Right kidney (tissue), 1 donor: ENCODE measurements around the gene SNX15.

ENCODE experiments used
- DNase-seq: peaks from one replicate; pipeline ENCODE4 v3.0.0-alpha.2; 2016

SNX15 gene

DNA sequence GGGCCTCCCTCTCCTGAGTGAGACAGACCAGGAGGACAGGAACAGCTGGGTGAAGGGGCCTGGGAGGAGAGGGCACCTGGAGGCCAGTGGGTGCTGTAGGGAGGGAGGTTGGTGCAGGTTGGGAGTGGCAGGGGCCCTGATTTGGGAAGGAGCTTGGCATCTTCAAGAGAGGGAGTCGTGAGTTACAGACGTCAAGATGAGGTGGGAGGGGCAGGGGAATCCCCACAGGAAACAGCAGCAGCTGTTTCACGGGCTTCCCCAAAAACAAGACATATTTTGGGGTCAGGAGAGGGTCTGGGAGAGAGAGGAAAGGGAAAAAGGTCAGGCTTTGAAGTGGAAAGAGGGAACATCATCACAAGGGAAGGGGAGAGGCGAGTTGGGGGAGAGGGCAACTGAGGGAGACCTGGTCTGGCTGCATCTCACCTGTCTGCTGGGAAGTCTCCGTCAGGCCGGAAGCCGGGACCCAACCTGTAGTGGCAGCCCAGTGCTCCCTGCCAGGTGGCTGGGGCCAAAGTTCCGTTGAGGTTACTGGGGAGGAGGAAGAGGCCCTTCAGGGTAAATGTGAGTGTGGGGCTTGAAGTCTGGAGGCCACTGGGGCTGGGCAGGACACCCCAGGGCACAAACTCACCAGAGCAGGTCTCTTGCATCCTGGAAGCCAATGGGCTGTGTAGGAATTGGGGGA, 26.7 kb downstream of the SNX15 start:
- no peak for DNase-seq

GRCh38 chr11:65055538-65055937, 28.3 kb downstream of the SNX15 start:
- DNase-seq: no peak

DNA sequence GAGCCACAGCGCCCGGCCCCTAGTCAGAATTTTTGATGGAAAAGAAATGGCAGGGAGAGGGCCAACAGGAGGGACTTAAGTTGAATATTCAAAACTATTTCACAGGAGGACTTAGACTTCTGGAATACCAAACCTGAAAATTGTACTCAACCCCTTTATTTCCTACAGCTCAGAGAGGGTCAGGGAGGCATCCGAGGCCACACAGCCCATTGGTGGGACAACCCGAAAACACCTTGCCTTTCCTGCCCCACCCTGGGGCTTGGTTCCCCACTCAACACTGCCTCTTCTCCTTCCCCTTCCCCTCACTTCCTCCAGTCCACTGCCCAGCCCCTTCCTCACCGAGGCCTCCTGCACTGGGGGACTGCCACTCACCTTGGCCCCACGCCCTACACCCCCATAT, 29.8 kb downstream of the SNX15 start:
- DNase-seq: no peak

DNA sequence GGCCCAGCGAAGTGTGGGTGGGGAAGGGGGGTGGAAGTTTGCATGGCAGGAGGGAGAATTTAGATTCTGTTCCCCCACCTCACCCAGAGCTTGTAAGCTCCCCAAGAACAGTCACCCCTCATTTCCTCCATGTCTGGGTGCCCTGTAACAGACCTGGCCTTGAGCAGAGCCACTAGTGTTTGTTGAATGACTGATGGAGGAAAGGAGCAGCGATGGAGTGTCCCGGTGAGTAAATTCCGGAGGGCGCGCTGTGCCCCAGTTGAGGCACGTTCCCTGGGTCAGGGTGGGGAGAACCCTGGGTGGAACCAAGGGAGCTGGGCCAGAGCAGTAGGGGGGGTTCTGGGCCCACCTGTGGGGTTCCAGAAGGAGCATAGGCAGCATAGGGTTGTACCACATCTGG, 30.3 kb downstream of the SNX15 start:
- DNase-seq: no peak

DNA sequence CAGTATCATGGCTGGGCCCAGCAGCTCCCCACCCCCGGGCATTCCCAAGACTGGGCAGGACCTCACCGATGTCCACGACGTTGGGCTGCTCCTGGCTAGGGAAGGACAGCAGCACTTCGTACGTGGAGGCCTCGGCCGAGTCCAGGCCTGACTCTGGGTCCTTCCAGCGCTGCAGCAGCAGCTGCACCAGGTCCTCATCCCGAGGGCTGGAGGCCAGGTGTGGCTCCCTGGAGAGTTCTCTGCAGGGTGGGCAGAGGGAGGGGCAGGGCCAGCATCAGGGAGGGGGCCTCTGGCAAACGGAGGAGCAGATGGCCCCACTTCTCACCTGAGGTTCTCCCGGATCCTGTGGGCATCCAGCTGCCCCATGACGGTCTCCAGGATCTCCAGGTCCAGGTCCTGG, 30.8 kb downstream of the SNX15 start:
- DNase-seq: no peak

DNA sequence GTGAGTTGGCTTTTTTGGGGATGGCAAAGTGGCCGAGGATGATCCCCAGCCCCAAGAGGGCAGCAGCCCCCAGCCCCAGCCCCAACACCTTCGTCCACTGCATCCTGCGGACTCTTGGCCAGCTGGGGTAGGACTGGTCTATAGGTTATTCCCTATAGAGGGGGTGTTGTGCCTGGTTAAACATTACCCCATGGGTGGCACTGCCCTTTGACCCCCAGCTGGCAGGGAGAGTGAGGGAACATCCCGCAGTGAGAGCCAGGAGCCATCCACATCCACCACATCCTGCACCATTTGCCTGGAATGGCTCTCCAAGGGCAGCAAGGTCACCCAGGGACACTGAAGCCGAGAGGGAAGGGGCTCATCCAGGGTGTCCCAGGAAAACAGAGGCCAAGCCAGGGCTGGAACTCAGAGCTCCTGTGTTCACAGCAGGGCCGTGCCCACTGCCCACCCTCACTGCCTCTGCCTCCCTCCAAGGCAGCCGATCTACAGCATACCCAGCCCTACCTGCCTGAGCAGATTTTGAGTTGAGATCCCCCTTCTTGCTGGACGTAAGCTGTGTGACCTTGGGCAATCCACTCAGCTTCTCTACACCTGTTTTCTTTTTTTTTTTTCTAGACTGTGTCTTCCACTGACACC, 31.3 kb downstream of the SNX15 start, which contains the start of gene NAALADL1:
TSS of gene NAALADL1 (minus strand) at position 135 of the 636 bp plus-strand sequence. CDS start at position 103, 32 bp downstream.
- no peak for DNase-seq

GRCh38 chr11:65059523-65059922, 32.3 kb downstream of the SNX15 start:
- DNase-seq: no peak

DNA sequence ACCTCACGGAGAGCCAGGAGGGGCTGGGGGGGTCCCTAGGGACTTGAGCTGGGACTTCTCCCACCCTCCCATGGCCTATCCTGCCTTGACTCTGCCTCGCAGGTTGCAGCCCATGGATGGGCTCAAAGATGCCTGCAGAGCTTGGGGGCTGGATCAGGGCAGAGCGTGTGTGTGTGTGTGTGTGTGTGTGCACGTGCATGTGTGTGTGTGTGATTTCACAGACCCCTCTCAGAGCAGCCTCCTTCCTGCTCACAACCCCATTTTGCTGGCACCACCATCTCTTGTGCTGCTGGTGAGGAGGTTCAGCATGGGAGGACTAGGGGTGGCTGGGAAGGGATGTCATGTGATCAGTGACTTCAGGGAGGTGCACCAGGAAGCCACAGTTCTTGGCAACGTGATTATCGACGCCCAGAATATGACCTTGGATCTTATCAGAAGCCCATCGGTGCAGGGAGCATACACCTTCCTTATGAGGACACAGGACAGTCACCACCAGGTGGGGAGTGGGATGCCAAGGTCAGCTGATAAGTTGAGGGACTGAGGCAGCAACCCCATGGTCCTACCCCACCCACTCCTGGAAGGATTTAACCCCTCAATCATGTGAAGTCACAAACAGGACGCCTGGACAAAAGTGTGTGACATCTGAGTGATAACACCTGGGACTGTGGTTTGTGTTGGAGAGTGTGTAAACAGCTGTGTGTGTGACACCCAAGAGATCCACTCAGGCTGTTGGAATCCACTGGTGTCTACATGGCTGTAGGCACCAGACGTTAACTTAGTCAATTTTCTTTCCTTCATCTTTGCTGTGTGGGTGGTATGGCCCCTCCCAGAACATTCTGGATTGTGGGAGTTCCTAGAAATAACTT, 33.0 kb downstream of the SNX15 start:
- no peak for DNase-seq

DNA sequence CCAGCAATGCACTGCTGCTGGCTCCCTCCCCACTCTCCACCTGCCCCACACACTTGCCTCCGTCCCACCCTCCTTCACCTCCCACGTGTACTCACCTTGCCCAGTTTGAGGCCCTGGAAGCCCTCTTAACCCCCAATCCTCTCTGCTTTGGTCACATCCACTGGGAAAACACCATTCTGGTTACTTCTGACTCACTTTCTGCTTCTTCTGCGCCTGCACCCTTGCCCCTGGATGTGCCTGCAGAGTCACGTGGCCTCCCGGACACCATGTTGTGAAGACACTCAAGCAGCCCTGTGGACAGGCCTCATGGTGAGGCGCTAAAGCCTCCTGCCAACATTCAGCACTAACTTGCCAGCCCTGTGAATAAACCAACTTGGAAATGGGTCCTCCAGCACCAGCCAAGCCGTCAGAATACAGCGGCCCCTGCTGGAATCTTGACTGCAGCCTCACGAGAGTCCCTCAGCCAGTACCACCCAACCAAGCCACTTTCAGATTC, 33.7 kb downstream of the SNX15 start:
- no peak for DNase-seq

DNA sequence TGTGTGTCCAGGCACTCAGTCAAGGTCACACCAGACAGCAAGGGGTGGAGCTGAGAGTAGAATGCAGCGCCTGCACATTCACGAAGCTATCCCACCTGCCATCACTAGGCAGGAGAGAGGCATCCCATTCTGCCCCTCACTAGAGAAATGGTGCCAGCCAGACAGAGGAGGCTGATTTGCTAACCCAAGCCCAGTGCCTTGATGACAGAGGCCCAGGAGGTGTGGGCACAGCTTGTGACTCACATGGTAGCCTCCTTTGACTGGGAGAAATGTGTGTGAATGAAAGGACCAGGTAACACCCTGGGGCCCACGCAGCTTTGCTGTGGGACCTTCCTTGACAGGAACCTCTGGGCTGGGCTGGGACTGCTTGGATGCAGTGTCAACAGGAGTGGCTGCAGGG, 36.3 kb downstream of the SNX15 start:
- no peak for DNase-seq

DNA sequence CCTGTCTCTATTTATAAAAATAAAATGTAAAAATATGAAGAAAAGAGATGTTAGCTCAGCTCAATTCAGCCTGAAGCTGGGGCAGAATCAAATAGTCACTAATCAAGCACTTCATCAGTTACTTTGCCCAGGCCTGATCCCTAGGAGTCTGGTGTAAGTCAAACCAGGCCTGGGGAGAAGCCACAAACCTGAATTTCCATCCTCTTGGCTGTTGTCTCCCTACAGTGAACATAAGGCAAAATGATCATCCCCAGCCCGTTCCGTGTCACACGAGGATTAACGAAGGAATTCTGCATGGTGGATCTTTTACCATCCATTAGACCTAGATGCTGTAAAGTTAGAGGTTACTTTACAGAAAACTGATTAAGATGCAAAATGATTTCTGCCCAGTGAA, 37.6 kb downstream of the SNX15 start:
- DNase-seq: no peak

DNA sequence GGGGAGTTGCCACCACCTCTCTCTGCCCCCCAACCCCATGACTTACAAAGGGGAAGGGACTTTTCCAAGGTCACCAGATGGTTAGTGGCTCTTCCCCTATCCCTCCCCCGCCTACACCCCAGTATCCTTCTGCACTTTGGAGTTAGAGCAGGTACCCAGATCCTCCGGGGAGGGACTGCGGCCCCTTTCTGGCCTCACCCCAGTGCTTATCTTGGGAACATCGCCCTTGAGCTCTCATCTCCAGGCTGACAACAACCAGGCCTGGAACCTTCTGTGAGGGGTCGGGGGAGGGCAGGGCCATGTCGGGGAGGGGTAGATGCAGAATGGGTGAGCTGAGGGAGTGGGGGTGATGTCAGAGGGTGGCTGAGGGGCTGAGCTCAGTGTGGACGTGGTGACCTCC, 38.6 kb downstream of the SNX15 start:
- no peak for DNase-seq

DNA sequence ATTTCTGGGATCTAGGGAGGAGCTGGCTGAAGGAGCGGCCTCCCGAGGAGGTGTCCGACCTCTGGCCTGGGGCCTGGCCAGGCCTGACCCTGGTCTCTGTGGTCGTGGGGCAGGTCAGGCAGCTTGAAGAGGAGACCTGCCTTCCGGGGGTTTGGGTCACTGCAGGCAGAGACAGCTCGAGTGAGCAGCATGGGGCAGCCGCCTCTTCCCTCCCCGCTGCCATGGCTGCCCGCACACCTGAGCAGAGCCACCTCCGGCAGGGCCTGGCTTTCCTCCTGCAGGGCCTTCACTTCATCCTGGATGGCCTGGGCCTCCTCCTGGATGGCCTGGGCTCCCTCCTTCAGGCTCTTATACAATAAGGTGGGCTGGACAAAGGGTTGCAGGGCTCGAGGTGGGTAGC, 39.1 kb downstream of the SNX15 start:
- DNase-seq: no peak

DNA sequence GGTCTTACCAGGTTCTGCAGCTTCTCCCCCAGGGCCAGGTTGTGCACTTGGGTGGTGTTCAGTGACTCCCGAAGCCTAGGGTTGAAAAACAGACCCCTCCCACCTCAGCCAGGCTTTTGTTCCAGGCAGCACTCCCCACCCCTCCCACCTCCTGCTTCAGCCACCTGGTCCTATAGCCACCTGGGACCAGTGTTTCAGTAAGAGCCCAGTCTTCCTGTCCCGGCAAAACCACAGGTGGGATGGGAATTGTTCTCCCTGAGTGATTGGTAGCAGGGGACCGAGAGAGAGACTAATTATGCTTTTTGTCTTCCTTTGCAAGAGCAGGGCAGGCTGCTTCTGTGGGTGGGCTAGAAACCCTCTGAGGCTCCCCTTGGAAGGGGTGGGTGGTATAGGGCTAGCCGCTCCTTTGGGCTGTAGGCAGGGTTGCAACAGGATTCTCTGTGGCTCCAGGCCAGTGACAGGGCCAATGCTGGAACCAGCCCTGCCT, 39.6 kb downstream of the SNX15 start:
- no peak for DNase-seq

DNA sequence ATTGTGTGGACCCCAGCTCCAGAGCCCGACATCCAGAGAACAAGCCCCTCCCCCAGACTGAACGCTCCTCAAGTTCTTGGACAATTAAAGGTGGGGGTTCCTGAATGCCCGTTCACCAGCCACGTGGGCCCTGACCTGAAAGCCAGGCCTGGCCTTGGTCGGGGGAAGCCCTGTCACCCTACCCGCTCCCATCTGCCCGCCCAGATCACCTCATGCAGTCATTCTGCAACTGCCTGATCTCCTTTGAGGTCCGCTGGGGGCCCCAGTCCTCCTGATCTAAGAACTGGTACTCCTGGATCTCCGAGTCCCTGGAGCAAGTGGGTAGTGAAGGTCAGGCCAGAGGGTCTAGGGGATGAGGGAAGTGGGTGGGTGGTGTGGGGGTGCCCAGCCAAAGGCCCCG, 40.2 kb downstream of the SNX15 start:
- no peak for DNase-seq

DNA sequence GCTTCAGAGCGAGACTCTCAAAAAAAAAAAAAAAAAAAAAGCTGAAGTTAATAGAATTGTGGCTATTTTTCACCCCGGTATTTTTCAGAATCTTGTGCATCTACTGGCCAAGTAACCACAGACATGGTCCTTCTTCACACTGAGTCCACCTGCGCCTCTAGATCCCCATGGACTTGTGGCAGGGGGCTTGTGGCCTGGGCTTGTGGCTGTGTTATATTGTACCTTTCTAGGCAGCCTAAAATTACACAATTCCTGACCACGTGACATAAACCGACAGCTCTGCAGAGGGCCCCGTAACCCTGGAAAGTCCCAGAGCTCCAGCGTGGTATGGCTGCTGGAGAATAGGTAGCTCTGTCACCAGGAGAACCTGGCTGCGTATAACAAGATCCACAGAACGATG, 42.0 kb downstream of the SNX15 start:
- no peak for DNase-seq

DNA sequence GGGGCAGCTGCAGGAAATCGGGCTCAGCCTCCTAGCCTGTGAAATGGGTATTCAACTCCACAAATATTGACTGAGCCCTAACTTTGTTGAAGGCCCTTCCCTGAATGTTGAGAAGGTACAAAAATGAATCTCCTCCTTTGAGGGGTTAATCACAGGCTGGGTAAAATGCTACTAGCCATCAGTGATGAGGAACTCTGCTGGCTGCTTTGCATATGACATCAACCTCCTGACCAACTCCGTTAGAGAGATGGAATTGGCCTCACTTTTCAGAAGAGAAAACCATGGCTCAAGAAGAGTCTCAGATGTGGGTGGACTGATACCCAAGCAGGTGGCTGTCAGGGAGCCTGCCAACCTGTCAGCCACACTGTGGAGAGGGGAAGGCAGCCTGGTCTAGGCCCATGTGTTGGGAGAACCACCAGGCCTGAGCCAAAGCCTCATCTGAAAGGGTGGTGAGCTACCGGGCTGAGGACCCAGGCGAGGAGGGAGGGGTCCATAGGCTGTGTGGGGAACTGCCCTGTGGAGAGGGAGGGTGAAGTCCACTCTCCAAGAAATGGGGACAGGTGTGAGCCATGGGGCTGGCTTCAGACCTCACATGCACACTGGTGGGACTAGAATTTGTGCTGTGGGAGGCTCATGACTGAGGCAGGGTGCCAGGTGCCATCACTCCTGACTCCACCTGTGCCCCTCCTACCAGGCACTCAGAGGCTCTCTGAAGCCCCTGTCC, 44.8 kb downstream of the SNX15 start:
- DNase-seq: no peak

DNA sequence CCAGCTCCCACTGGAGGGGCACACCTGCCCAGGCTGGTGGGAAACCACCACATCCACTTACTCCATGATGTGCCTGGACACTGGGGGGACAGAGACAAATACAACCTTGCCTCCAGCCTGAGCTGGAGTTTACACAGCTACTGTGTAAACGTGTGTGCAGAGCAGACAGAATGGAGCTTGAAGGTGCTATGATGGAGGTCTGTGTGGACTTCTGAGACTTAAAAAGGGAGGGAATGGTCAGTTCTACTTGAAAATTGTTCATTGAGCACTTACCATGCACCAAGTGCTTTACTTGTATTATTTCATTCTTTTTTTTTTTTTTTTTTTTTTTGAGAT, 45.4 kb downstream of the SNX15 start:
- DNase-seq: no peak

GRCh38 chr11:65077451-65077850, 50.2 kb downstream of the SNX15 start:
- no peak for DNase-seq

DNA sequence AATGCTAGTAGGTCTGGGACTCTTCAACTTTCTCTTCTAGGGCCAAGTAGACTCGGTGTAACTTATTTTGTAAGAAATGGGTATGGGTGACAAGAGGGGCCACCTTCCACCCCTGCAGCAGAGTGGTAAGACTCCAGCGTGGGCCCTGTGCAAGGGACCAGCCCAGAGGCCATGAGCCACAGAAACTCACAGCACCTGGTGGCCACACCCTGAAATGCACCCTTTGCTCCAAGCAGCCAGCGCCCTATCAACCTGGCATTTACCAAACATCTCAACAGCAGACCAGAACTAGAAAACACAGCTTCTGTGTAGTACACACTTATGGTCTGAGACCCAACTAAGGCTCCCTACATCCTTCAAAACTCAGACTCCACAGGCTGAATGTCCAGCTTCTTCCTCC, 50.9 kb downstream of the SNX15 start:
- no peak for DNase-seq

DNA sequence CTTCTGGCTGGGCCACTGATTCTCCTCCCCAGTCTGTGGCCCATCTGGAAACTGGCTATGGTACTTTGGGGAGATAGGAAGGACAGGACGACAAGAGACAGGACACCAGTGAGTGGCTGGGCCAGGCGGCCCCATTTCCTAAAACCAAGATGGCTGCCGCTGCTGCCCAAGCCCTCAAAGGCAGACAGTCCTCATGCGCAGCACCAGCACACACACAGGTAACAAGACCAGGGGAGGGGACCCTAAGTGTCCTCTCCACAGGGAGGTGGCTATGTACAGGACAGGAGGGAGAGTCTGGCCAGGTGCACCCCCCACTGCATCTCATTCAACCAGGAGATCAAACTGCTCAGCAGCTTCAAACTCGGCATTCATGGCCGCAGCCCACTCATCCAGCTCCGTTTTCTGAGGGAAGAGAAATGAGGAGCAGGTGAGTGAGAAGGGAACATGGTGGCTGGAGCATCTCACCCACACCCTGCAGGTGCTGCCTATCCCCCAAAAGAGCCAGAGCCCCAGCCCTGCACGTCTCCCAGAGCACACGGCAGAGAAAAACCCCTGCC, 51.6 kb downstream of the SNX15 start:
- no peak for DNase-seq

- no peak for DNase-seq
Measured at GRCh38 chr11:65083134-65083833, 56.0 kb downstream of the SNX15 start.
